Measurements from ENCODE around the gene PPP2R5D.

PPP2R5D gene

DNA sequence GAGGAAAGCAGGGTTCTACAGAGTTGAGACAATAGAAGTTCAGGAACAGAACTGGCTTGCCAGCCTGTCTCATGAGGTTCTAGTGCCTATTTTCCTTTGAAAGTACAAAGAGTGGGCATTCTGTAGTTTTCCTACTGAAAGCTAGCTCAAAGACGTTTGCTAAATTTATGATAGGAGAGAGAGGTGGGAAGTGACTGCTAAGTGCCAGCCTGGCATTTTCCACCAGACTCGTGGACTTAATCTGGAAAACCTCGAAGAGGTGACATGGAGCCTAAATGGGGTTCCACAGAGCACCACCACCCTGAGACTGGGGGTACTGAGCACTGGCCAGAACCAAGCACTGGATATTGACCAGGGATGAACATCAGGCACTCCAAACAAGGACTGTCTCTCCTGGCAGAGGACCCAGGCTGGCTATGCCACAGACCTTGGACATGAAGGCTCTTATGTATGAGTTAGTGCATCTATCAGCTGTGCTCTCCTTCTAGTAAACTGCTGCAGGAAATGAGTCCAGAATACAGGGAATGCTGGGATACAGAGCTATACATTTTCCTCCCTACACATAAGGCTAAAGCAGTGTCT is 12.5 kb upstream of the PPP2R5D start:
- TF ChIP-seq, protein P1, sequence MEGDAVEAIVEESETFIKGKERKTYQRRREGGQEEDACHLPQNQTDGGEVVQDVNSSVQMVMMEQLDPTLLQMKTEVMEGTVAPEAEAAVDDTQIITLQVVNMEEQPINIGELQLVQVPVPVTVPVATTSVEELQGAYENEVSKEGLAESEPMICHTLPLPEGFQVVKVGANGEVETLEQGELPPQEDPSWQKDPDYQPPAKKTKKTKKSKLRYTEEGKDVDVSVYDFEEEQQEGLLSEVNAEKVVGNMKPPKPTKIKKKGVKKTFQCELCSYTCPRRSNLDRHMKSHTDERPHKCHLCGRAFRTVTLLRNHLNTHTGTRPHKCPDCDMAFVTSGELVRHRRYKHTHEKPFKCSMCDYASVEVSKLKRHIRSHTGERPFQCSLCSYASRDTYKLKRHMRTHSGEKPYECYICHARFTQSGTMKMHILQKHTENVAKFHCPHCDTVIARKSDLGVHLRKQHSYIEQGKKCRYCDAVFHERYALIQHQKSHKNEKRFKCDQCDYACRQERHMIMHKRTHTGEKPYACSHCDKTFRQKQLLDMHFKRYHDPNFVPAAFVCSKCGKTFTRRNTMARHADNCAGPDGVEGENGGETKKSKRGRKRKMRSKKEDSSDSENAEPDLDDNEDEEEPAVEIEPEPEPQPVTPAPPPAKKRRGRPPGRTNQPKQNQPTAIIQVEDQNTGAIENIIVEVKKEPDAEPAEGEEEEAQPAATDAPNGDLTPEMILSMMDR (conservative IDR thresholded peaks at IDR 0.05) = no peak
- no peak overlapping the region for H3K27ac ChIP-seq

- TF ChIP-seq, protein P1 (conservative IDR thresholded peaks at IDR 0.05) = no peak
- no peak overlapping the region for H3K27ac ChIP-seq
These were observed 10.4 kb upstream of the PPP2R5D start for GRCh38 chr6:42973926-42974325.

DNA sequence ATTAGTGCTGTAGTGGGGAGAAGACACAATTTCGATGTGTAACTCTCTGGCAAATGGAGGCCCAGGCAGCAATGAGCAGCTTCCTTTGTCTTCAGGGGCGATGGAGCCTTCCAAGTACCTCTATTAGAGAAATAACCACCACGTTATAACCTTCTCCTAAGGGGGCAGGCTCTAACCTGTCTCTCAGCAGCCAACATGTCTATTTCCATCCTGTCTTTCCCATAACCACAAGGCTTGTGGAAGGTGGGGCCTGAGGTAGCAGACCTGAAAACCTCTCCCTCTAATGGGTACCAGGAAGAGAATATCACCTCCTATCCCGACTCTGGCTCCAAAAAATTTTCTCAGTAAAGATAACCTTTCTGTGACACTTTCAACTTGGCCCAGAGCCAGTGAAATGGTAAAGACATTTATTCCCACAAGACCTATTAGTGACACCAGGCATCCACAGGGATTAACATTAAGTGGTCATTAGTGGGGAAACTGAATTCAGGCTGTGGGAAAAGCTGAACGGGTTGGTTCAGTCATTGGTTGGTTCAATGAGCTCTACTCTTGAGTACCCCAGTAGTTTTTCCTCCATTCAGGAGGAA is 9.4 kb upstream of the PPP2R5D start:
- no peak overlapping the region for H3K27ac ChIP-seq
- TF ChIP-seq, protein P1 (conservative IDR thresholded peaks at IDR 0.05) = no peak

GRCh38 chr6:42978487-42978838 is 5.9 kb upstream of the PPP2R5D start:
- H3K27ac ChIP-seq = peak overlapping the region; percentile 89
- TF ChIP-seq, protein P1 (conservative IDR thresholded peaks at IDR 0.05) = no peak

- H3K27ac ChIP-seq = peak within 1 kb of the TSS; percentile 89
- TF ChIP-seq, protein P1 (conservative IDR thresholded peaks at IDR 0.05) = no peak
These were observed 5.4 kb upstream of the PPP2R5D start, which contains the start of gene PEX6 for GRCh38 chr6:42978839-42979522. TSS of gene PEX6 (minus strand) at chr6:42979181. CDS start at chr6:42979150, 31 bp downstream.

- peak overlapping the region; percentile 89 for H3K27ac ChIP-seq
- TF ChIP-seq, protein P1 (conservative IDR thresholded peaks at IDR 0.05) = no peak
These were observed 4.7 kb upstream of the PPP2R5D start for GRCh38 chr6:42979523-42980177.

GRCh38 chr6:42981836-42982235 is 2.5 kb upstream of the PPP2R5D start:
- no peak overlapping the region for H3K27ac ChIP-seq
- TF ChIP-seq, protein P1 (conservative IDR thresholded peaks at IDR 0.05) = no peak
